Neural cell (in vitro differentiated cells): ENCODE results near the gene GALP.

Experiments used
- EP300 ChIP-seq: fragments of 450-650 bp; conservative IDR thresholded peaks from 2 replicates; pipeline ENCODE4 v1.6.1; 2014; ENCODE audit warnings: antibody characterized with exemption, mild to moderate bottlenecking, moderate library complexity; ENCODE audit not compliant: poor library complexity, severe bottlenecking
- POLR2AphosphoS5 ChIP-seq: IDR thresholded peaks from 2 replicates; pipeline ENCODE4 v1.6.1; 2012
- TF ChIP-seq, protein P1 (sequence below): fragments of 450-650 bp; IDR thresholded peaks from 2 replicates; pipeline ENCODE4 v1.5.1; 2014; ENCODE audit warnings: antibody characterized with exemption, mild to moderate bottlenecking, moderate library complexity; ENCODE audit not compliant: poor library complexity, severe bottlenecking

DNA sequence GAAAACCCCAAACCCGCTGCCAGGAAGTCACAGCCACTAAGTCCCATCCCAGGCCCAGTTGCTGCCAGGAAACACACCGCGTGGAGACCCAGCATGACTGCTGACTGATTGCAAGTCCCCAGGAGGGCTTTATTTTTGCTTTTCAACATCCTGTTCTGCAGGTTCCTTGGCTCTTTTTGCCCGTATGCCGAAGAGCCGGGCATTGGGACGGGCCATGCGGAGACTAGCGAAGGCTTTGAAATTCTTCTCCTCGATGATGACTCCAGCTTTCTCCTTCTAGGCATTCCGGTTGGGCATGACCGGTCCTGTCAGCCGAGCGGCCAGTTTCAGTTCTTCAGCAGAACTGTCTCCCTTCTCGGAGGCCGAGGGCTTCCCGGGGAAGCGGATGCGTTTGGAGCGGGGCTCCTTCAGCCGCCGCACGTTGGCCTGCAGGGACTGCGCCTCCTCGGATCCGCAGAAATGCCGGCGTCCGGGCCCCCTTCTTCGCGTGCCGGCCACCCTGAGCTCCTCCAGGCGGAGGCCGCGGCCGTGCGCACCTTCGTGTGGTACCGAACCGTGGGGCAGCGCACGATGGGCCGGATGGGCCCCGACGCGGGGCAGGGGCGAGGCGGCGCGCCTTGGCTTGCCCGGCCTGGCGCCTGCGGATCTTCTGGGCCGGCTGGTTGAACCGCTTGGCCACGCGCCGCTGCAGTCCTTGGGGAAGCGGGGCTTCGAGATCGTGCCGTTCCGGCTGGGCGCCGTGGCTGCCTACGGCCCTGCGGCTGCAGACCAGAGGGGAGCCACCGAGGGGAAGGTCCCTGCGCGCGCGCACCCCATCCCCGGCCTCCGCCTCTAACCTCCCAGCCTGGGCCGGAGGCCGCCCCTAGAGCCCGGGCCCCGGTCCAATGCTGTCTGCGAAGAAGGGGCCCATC lies 41.5 kb downstream of the GALP start:
- TF ChIP-seq EP300 (no peak), POLR2AphosphoS5 (no peak)
- TF ChIP-seq, protein P1, sequence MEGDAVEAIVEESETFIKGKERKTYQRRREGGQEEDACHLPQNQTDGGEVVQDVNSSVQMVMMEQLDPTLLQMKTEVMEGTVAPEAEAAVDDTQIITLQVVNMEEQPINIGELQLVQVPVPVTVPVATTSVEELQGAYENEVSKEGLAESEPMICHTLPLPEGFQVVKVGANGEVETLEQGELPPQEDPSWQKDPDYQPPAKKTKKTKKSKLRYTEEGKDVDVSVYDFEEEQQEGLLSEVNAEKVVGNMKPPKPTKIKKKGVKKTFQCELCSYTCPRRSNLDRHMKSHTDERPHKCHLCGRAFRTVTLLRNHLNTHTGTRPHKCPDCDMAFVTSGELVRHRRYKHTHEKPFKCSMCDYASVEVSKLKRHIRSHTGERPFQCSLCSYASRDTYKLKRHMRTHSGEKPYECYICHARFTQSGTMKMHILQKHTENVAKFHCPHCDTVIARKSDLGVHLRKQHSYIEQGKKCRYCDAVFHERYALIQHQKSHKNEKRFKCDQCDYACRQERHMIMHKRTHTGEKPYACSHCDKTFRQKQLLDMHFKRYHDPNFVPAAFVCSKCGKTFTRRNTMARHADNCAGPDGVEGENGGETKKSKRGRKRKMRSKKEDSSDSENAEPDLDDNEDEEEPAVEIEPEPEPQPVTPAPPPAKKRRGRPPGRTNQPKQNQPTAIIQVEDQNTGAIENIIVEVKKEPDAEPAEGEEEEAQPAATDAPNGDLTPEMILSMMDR, result no peak
